GM23248 (cell line): Measurements from ENCODE around the gene TOP2A. TPM values are rescaled to one million over a fixed set of nuclear protein-coding genes. Genes with fewer than 3 reads are reported as not detected.
A peak's percentile ranks its signal among the peaks of the same experiment; 100 is the strongest.

Source experiments
- DNase-seq: peaks from one replicate; pipeline ENCODE4 v3.0.0-alpha.2; 2015
- H2AFZ ChIP-seq: fragments of 200-600 bp; sonication (generic); 2 replicates; pipeline ENCODE4 v1.6.1; 2016; ENCODE audit warnings: antibody characterized with exemption
- H3F3A ChIP-seq: fragments of 200-600 bp; sonication (generic); 2 replicates; pipeline ENCODE4 v1.6.1; 2016; ENCODE audit warnings: mild to moderate bottlenecking, antibody characterized with exemption, mixed run types; ENCODE audit not compliant: insufficient read depth
- H3K27ac ChIP-seq: fragments of 200-600 bp; sonication (generic); 2 replicates; pipeline ENCODE4 v1.5.1; 2016; ENCODE audit warnings: mild to moderate bottlenecking
- H3K27me3 ChIP-seq: fragments of 200-600 bp; sonication (generic); replicated peaks from 2 replicates; pipeline ENCODE4 v1.6.1; 2016; ENCODE audit warnings: mild to moderate bottlenecking; ENCODE audit not compliant: insufficient read depth
- H3K36me3 ChIP-seq: fragments of 200-600 bp; sonication (generic); 2 replicates; pipeline ENCODE4 v1.6.1; 2016; ENCODE audit warnings: low read depth, mild to moderate bottlenecking
- H3K4me1 ChIP-seq: fragments of 200-600 bp; sonication (generic); 2 replicates; pipeline ENCODE4 v1.6.1; 2016; ENCODE audit warnings: mild to moderate bottlenecking; ENCODE audit not compliant: insufficient read depth
- H3K4me2 ChIP-seq: fragments of 200-600 bp; sonication (generic); one replicate; pipeline ENCODE4 v1.6.1; 2016; ENCODE audit warnings: mild to moderate bottlenecking; ENCODE audit not compliant: unreplicated experiment
- H3K4me3 ChIP-seq: fragments of 200-600 bp; sonication (generic); 2 replicates; pipeline ENCODE4 v1.5.1; 2016; ENCODE audit warnings: mild to moderate bottlenecking
- H3K79me2 ChIP-seq: fragments of 200-600 bp; sonication (generic); 2 replicates; pipeline ENCODE4 v1.6.1; 2016; ENCODE audit warnings: mild to moderate bottlenecking; ENCODE audit not compliant: insufficient read depth
- H3K9ac ChIP-seq: fragments of 200-600 bp; sonication (generic); 2 replicates; pipeline ENCODE4 v1.6.1; 2016; ENCODE audit warnings: mild to moderate bottlenecking
- H3K9me2 ChIP-seq: fragments of 200-600 bp; sonication (generic); 2 replicates; pipeline ENCODE4 v1.6.1; 2016; ENCODE audit warnings: mixed run types, mild to moderate bottlenecking, moderate library complexity; ENCODE audit not compliant: insufficient read depth
- H3K9me3 ChIP-seq: fragments of 200-600 bp; sonication (generic); one replicate; pipeline ENCODE4 v1.6.1; 2017; ENCODE audit warnings: low read depth
- H4K20me1 ChIP-seq: fragments of 200-600 bp; sonication (generic); 2 replicates; pipeline ENCODE4 v1.6.0; 2016; ENCODE audit not compliant: insufficient read depth
- EZH2 ChIP-seq: fragments of 200-600 bp; sonication (generic); IDR thresholded peaks from 2 replicates; pipeline ENCODE4 v1.6.1; 2018; ENCODE audit warnings: antibody characterized with exemption, mild to moderate bottlenecking; ENCODE audit not compliant: insufficient read depth, poor library complexity, severe bottlenecking
- EZH2phosphoT487 ChIP-seq: fragments of 200-600 bp; sonication (generic); IDR thresholded peaks from 2 replicates; pipeline ENCODE4 v1.6.1; 2018; ENCODE audit warnings: antibody characterized with exemption, moderate library complexity, mild to moderate bottlenecking, low read depth; ENCODE audit not compliant: insufficient read depth
- WGBS, 2 experiments: methylation state at CpG; one replicate each; pipeline ENCODE4 v1.1.6; 2015 to 2017; ENCODE audit warnings: low lambda C conversion rate in 2 of 2, low coverage in 1 of 2; ENCODE audit errors: missing lambda C conversion rate in 2 of 2; 5-methylcytosine and 5-hydroxymethylcytosine counted together
- in situ Hi-C: fragments of 300-500 bp; cut with MboI; formaldehyde crosslinking; loops from 2 replicates; pipeline ENCODE4 v1.15.0; 2020
- polyA plus RNA-seq: library from polyadenylated mRNA; unstranded; fragments of >200 nt; fragmentation: Nextera tagmentation; extraction: Ambion mirVana; gene quantifications from 2 replicates; pipeline ENCODE4 v1.2.1, GENCODE V29; 2016
- total RNA-seq: library from RNA; depleted of rRNA; stranded (reverse); fragments of >200 nt; shearing (Covaris generic); gene quantifications from 2 replicates; pipeline ENCODE4 v1.2.3, GENCODE V29; 2014

The TOP2A gene
- total and polyA plus RNA-seq, 2 experiments from 2014 or later: 47.0 to 71.4 TPM

DNA sequence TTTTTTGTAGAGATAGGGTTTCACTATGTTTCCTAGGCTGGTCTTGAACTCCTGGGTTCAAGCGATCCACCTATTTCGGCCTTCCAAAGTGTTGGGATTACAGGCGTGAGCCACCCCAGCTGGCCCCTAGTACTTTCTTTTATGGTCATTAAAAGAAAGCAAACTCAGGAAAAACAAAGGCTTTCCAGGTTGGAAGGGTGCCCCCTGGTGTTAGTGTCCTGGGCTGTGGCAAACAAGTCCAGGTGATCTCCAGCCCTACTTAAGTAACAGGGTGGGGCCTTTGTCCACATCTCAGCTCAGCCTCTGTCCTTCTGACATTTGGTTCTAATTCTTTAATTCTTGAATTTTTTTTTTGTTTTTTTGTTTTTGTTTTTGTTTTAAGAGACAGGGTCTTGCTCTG, 32.5 kb upstream of the TOP2A start:
- in situ Hi-C loops: no loop called here
- Histone ChIP-seq H3K27ac (peak overlapping the region; percentile 89), H3F3A (peaks cover 91% of the 10 kb centered on the region), H3K27me3 (no peaks in the 10 kb centered on the region), H3K9me2 (no peaks in the 10 kb centered on the region), H3K4me3 (peak overlapping the region; percentile 25), H2AFZ (no peak overlapping the region), H3K36me3 (peaks cover 26% of the 10 kb centered on the region), H3K9me3 (no peaks in the 10 kb centered on the region), H3K79me2 (peaks cover 86% of the 10 kb centered on the region), H3K4me1 (peaks cover 97% of the 10 kb centered on the region), H3K4me2 (peak overlapping the region; percentile 57), H3K9ac (peak overlapping the region; percentile 71), H4K20me1 (no peaks in the 10 kb centered on the region)
- DNase-seq: peak; percentile 68
- TF ChIP-seq EZH2phosphoT487: no peak
- TF ChIP-seq EZH2: no peak
- WGBS, 2 experiments: 100% methylated on average over 3 of the region's 3 CpGs

DNA sequence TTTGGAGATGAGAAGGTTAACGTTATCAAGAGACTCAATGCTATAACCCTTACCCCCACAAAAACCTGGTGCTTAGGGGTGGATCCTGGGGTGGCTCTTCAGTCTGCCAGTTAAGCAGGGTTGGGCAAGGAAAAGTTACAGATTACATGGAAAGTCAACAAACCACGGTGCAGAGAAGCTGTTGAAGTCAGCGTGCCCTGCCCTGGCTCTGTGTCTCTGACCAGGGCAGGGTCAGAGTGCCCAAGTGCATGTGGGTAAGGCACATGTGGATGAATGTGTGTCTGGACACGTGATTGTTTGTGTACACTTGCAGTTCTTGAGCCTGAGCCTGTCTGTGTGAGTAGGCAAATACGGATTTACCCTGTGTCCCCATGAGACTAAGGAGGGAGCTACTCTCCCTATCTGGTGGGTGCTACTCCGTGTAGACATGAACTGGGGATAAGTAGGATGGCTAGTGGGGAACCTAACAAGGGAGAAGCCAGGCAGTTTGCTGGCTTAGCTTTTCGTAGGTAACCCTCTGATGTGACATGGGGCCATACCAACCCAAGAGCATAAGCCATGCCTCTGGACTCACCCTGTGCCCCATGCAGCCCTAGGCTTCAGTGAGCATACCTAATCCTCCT, 31.1 kb upstream of the TOP2A start:
- Histone ChIP-seq H3F3A (peaks cover 88% of the 10 kb centered on the region), H3K27ac (peak overlapping the region; percentile 89)
- in situ Hi-C loops: no loop called here

DNA sequence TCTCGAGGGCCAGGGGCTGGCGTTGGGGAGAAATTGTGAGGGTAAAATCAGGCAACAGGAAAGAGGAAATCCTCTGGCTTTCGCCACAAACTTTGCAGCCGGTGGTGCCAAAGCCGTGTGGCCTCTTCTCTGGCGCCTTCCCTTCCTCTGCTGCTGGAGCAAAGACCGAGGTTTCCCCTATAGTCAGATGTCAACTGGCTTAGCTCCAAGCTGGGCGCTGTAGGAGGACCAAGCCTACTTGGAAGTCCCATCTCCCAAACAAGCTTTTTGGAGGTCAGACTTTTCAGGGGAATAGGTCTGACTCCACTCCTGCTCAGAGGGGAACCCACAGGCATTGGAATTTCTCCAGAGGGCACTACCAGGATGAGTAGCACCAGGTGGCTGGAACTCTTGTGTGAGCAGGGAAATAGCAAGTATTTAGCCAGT, 30.5 kb upstream of the TOP2A start:
- Histone ChIP-seq H3K4me2 (peak overlapping the region; percentile 98), H3K9me2 (no peaks in the 10 kb centered on the region), H3K79me2 (peaks cover 90% of the 10 kb centered on the region), H3K4me3 (peak overlapping the region; percentile 97), H3K9ac (peak overlapping the region; percentile 99), H3K27me3 (no peaks in the 10 kb centered on the region), H2AFZ (no peak overlapping the region), H3K4me1 (peaks cover 80% of the 10 kb centered on the region), H4K20me1 (no peaks in the 10 kb centered on the region), H3F3A (peaks cover 83% of the 10 kb centered on the region), H3K27ac (peak overlapping the region; percentile 89), H3K36me3 (peaks cover 6% of the 10 kb centered on the region), H3K9me3 (no peaks in the 10 kb centered on the region)
- 10 to 25% methylated on average over 8 of the region's 8 CpGs for WGBS, 2 experiments
- in situ Hi-C loops: no loop called here
- no peak for TF ChIP-seq EZH2phosphoT487
- no peak for TF ChIP-seq EZH2
- DNase-seq: peak; percentile 64

More for the DNA sequence above, 31.1 kb upstream of the TOP2A start:
- no peaks in the 10 kb centered on the region for H3K27me3 ChIP-seq
- WGBS, 2 experiments: 37 to 40% methylated on average over 7 of the region's 7 CpGs
- H4K20me1 ChIP-seq: no peaks in the 10 kb centered on the region
- no peak overlapping the region for H2AFZ ChIP-seq
- peak overlapping the region; percentile 98 for H3K4me2 ChIP-seq
- H3K4me3 ChIP-seq: peak overlapping the region; percentile 97
- no peaks in the 10 kb centered on the region for H3K9me3 ChIP-seq
- peak; percentile 53 for DNase-seq
- peaks cover 85% of the 10 kb centered on the region for H3K4me1 ChIP-seq
- TF ChIP-seq EZH2phosphoT487: no peak
- no peak for TF ChIP-seq EZH2
- peaks cover 11% of the 10 kb centered on the region for H3K36me3 ChIP-seq
- peaks cover 93% of the 10 kb centered on the region for H3K79me2 ChIP-seq
- peak overlapping the region; percentile 99 for H3K9ac ChIP-seq
- no peaks in the 10 kb centered on the region for H3K9me2 ChIP-seq

DNA sequence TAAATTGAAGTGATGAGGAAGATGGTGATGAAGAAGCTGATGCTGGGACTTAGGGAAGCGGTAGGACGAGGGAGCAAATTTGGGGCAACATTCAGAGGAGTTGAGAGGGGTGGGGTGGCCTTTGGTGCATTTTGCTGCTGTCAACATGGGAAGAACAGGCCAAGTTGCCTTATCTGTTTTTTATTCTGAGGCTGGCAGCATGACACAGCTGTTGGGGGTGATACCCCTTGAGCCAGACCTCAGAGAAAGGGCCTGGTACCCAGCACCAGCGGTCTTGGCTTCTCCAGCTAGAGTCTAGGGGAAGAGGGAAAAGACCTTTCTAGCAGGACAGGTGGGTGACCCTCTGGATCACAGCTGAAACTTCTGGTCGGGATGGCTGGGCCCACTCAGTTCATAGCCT, 30.1 kb upstream of the TOP2A start:
- peak overlapping the region; percentile 89 for H3K27ac ChIP-seq
- H3K9ac ChIP-seq: peak overlapping the region; percentile 99

More for the DNA sequence above, 30.1 kb upstream of the TOP2A start:
- DNase-seq: no peak
- Histone ChIP-seq H3K36me3 (peaks cover 2% of the 10 kb centered on the region; the same call in 1 of the 2 replicates), H4K20me1 (no peaks in the 10 kb centered on the region), H3K4me3 (peak overlapping the region; percentile 97), H3K4me1 (peaks cover 76% of the 10 kb centered on the region), H2AFZ (no peak overlapping the region), H3K9me2 (no peaks in the 10 kb centered on the region), H3F3A (peaks cover 80% of the 10 kb centered on the region), H3K4me2 (peak overlapping the region; percentile 98), H3K9me3 (no peaks in the 10 kb centered on the region), H3K79me2 (peaks cover 86% of the 10 kb centered on the region), H3K27me3 (no peaks in the 10 kb centered on the region)
- 26 to 34% methylated on average over 4 of the region's 4 CpGs for WGBS, 2 experiments
- TF ChIP-seq EZH2phosphoT487 (no peak), EZH2 (no peak)
- in situ Hi-C loops: no loop called here
